ENCODE measurements around the gene RPL41. TPM values are rescaled to one million over a fixed set of nuclear protein-coding genes. Genes with fewer than 3 reads are reported as not detected.

RPL41 gene
- total RNA-seq, 2 donors from 2014 or later = 923 to 1,490 TPM

GRCh38 chr12:56159482-56160192 is 43.2 kb downstream of the RPL41 start:
- Histone ChIP-seq H3K27me3 (replicated peaks; ENCODE audit: insufficient read depth) (no peaks in the 10 kb centered on the region), H3K27ac (peak overlapping the region; percentile 90 to 92), H3K36me3 (peaks cover 38% of the 10 kb centered on the region), H3K4me3 (peak overlapping the region; percentile 81), H3K4me1 (ENCODE audit: control insufficient read depth in 1 of 2, low read depth in 2 of 2) (peaks cover 17 to 44% of the 10 kb centered on the region in 2 donors), H3K9me3 (no peaks in the 10 kb centered on the region)
- no peak for ATAC-seq (ENCODE audit: insufficient number of reproducible peaks, low FRiP score, low read depth)
- no peak for TF ChIP-seq CTCF (IDR thresholded peaks at IDR 0.05)
- no peak for DNase-seq (ENCODE audit: low spot score)

GRCh38 chr12:56160193-56160763 is 43.8 kb downstream of the RPL41 start:
- ATAC-seq (ENCODE audit: insufficient number of reproducible peaks, low FRiP score, low read depth) = no peak
- H3K36me3 ChIP-seq = peaks cover 40% of the 10 kb centered on the region
- H3K4me1 ChIP-seq (ENCODE audit: control insufficient read depth in 1 of 2, low read depth in 2 of 2) = peaks cover 17 to 44% of the 10 kb centered on the region in 2 donors

GRCh38 chr12:56160894-56161689 is 44.7 kb downstream of the RPL41 start:
- DNase-seq (ENCODE audit: low spot score) (no peak), ATAC-seq (ENCODE audit: insufficient number of reproducible peaks, low FRiP score, low read depth) (no peak)
- Histone ChIP-seq H3K4me3 (peak overlapping the region; percentile 81), H3K9me3 (no peaks in the 10 kb centered on the region), H3K27me3 (replicated peaks; ENCODE audit: insufficient read depth) (no peaks in the 10 kb centered on the region), H3K36me3 (peaks cover 42% of the 10 kb centered on the region), H3K4me1 (ENCODE audit: control insufficient read depth in 1 of 2, low read depth in 2 of 2) (peaks cover 17 to 44% of the 10 kb centered on the region in 2 donors), H3K27ac (peak overlapping the region; percentile 90 to 92)
- no peak for TF ChIP-seq CTCF (IDR thresholded peaks at IDR 0.05)

More at GRCh38 chr12:56160193-56160763, 43.8 kb downstream of the RPL41 start:
- TF ChIP-seq CTCF (IDR thresholded peaks at IDR 0.05) = no peak
- peak overlapping the region; percentile 81 for H3K4me3 ChIP-seq
- no peaks in the 10 kb centered on the region for H3K27me3 ChIP-seq (replicated peaks; ENCODE audit: insufficient read depth)
- H3K27ac ChIP-seq = peak overlapping the region; percentile 90 to 92
- no peak for DNase-seq (ENCODE audit: low spot score)
- no peaks in the 10 kb centered on the region for H3K9me3 ChIP-seq

GRCh38 chr12:56161690-56162351 is 45.4 kb downstream of the RPL41 start:
- no peak for DNase-seq (ENCODE audit: low spot score)
- H3K27ac ChIP-seq = peak overlapping the region; percentile 90 to 92
- peaks cover 17 to 42% of the 10 kb centered on the region in 2 donors for H3K4me1 ChIP-seq (ENCODE audit: control insufficient read depth in 1 of 2, low read depth in 2 of 2)

More at GRCh38 chr12:56161690-56162351, 45.4 kb downstream of the RPL41 start:
- Histone ChIP-seq H3K36me3 (peaks cover 42% of the 10 kb centered on the region), H3K27me3 (replicated peaks; ENCODE audit: insufficient read depth) (no peaks in the 10 kb centered on the region), H3K9me3 (no peaks in the 10 kb centered on the region), H3K4me3 (peak overlapping the region; percentile 81)
- ATAC-seq (ENCODE audit: insufficient number of reproducible peaks, low FRiP score, low read depth) = no peak
- TF ChIP-seq CTCF (IDR thresholded peaks at IDR 0.05) = no peak
